ENCODE data around the gene WWOX. TPM values are rescaled to one million over a fixed set of nuclear protein-coding genes. Genes with fewer than 3 reads are reported as not detected.

WWOX gene
- total RNA-seq, 1 donor from 2014 or later: 28.2 TPM

GRCh38 chr16:78285437-78285922 is 186.0 kb downstream of the WWOX start:
- DNase-seq (ENCODE audit: extremely low spot score, unreplicated experiment): no peak
- no peaks in the 10 kb centered on the region for H3K9me3 Mint-ChIP-seq
- H3K27ac Mint-ChIP-seq: no peak overlapping the region
- no peaks in the 10 kb centered on the region for H3K27me3 Mint-ChIP-seq
- H3K4me1 Mint-ChIP-seq (ENCODE audit: unreplicated experiment): peaks cover 31% of the 10 kb centered on the region
- H3K4me3 Mint-ChIP-seq: no peak overlapping the region
- no peaks in the 10 kb centered on the region for H3K36me3 Mint-ChIP-seq
- TF ChIP-seq CTCF (conservative IDR thresholded peaks at IDR 0.05): no peak

- no peak overlapping the region for H3K27ac Mint-ChIP-seq
- H3K36me3 Mint-ChIP-seq: no peaks in the 10 kb centered on the region
- no peak overlapping the region for H3K4me3 Mint-ChIP-seq
- H3K4me1 Mint-ChIP-seq (ENCODE audit: unreplicated experiment): peaks cover 37% of the 10 kb centered on the region
- no peaks in the 10 kb centered on the region for H3K9me3 Mint-ChIP-seq
- no peak for TF ChIP-seq CTCF (conservative IDR thresholded peaks at IDR 0.05)
- H3K27me3 Mint-ChIP-seq: no peaks in the 10 kb centered on the region
- DNase-seq (ENCODE audit: extremely low spot score, unreplicated experiment): no peak
Observed at GRCh38 chr16:78286065-78286464, 186.6 kb downstream of the WWOX start.

- TF ChIP-seq CTCF (conservative IDR thresholded peaks at IDR 0.05): no peak
Observed at GRCh38 chr16:78288888-78289287, 189.4 kb downstream of the WWOX start.

GRCh38 chr16:78289373-78289772 is 189.9 kb downstream of the WWOX start:
- Mint-ChIP-seq H3K27ac (no peak overlapping the region), H3K9me3 (peaks cover 12% of the 10 kb centered on the region), H3K27me3 (no peaks in the 10 kb centered on the region), H3K4me1 (ENCODE audit: unreplicated experiment) (peaks cover 45% of the 10 kb centered on the region), H3K4me3 (peak overlapping the region; percentile 27), H3K36me3 (peaks cover 4% of the 10 kb centered on the region)
- no peak for DNase-seq (ENCODE audit: extremely low spot score, unreplicated experiment)
- TF ChIP-seq CTCF (conservative IDR thresholded peaks at IDR 0.05): no peak

More at GRCh38 chr16:78288888-78289287, 189.4 kb downstream of the WWOX start:
- H3K27me3 Mint-ChIP-seq: no peaks in the 10 kb centered on the region
- peaks cover 45% of the 10 kb centered on the region for H3K4me1 Mint-ChIP-seq (ENCODE audit: unreplicated experiment)
- no peak for DNase-seq (ENCODE audit: extremely low spot score, unreplicated experiment)
- H3K9me3 Mint-ChIP-seq: peaks cover 7% of the 10 kb centered on the region
- H3K36me3 Mint-ChIP-seq: no peaks in the 10 kb centered on the region
- H3K4me3 Mint-ChIP-seq: no peak overlapping the region
- no peak overlapping the region for H3K27ac Mint-ChIP-seq

- Mint-ChIP-seq H3K27ac (peak overlapping the region; percentile 2), H3K36me3 (peaks cover 6% of the 10 kb centered on the region), H3K9me3 (peaks cover 14% of the 10 kb centered on the region), H3K4me3 (peak overlapping the region; percentile 26), H3K4me1 (ENCODE audit: unreplicated experiment) (peaks cover 45% of the 10 kb centered on the region), H3K27me3 (no peaks in the 10 kb centered on the region)
- TF ChIP-seq CTCF (conservative IDR thresholded peaks at IDR 0.05): no peak
- no peak for DNase-seq (ENCODE audit: extremely low spot score, unreplicated experiment)
Observed at GRCh38 chr16:78289844-78290277, 190.4 kb downstream of the WWOX start.

- Mint-ChIP-seq H3K27me3 (no peaks in the 10 kb centered on the region), H3K9me3 (peaks cover 14% of the 10 kb centered on the region), H3K4me3 (peak overlapping the region; percentile 15), H3K27ac (peak overlapping the region; percentile 2), H3K36me3 (peaks cover 6% of the 10 kb centered on the region), H3K4me1 (ENCODE audit: unreplicated experiment) (peaks cover 44% of the 10 kb centered on the region)
- no peak for TF ChIP-seq CTCF (conservative IDR thresholded peaks at IDR 0.05)
- DNase-seq (ENCODE audit: extremely low spot score, unreplicated experiment): no peak
Observed at GRCh38 chr16:78290395-78290794, 190.9 kb downstream of the WWOX start.
